ENCODE data around the gene MNX1. TPM values are rescaled to one million over a fixed set of nuclear protein-coding genes. Genes with fewer than 3 reads are reported as not detected.

MNX1 gene
- total and polyA plus RNA-seq, 2 donors, result 0.07 to 0.09 TPM

DNA sequence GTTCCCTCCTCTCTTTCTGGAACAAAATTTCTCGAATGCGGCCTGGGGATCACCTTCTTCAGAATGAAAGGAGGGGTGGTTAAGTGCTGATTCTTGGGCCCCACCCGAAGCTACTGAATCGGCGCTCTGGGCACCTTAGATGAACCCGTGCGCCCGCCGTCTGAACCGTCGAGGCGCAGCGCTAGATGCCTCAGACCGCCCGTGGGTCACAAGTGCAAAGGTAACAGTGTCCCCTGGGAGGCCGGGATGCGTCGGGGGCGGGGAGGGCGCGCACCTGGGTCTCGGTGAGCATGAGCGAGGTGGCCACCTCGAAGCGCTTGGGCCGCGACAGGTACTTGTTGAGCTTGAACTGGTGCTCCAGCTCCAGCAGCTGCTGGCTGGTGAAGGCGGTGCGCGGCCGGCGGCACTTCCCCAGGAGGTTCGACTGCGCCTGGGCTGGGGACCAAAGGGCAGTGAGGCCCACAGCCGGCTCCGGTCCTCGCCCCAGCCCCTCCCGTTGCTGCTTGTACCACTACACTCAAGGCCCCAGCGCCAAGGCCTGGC lies 4.2 kb downstream of the MNX1 start:
- Histone ChIP-seq H3K27me3 (ENCODE audit: control insufficient read depth in 2 of 2, insufficient read depth in 1 of 2, low read length in 1 of 2) (peaks cover 94 to 98% of the 10 kb centered on the region in 2 donors), H3K27ac (ENCODE audit: low read depth in 1 of 2, low read length in 1 of 2) (no peak overlapping the region), H3K4me3 (ENCODE audit: low read length in 2 of 2) (no peak overlapping the region), H3K36me3 (ENCODE audit: control insufficient read depth in 2 of 2, insufficient read depth in 2 of 2, low read length in 1 of 2) (no peaks in the 10 kb centered on the region), H3K9me3 (ENCODE audit: control insufficient read depth in 2 of 2, insufficient read depth in 1 of 2, low read length in 1 of 2) (peaks cover 0 to 3% of the 10 kb centered on the region in 2 donors), H3K4me1 (ENCODE audit: control insufficient read depth in 2 of 2, insufficient read depth in 2 of 2, low read length in 2 of 2) (peaks cover 9 to 11% of the 10 kb centered on the region in 2 donors)
- DNase-seq (ENCODE audit: low read depth in 6 of 9, low spot score in 9 of 9), result no peak
- WGBS, result 9% methylated on average over 39 of the region's 39 CpGs

DNA sequence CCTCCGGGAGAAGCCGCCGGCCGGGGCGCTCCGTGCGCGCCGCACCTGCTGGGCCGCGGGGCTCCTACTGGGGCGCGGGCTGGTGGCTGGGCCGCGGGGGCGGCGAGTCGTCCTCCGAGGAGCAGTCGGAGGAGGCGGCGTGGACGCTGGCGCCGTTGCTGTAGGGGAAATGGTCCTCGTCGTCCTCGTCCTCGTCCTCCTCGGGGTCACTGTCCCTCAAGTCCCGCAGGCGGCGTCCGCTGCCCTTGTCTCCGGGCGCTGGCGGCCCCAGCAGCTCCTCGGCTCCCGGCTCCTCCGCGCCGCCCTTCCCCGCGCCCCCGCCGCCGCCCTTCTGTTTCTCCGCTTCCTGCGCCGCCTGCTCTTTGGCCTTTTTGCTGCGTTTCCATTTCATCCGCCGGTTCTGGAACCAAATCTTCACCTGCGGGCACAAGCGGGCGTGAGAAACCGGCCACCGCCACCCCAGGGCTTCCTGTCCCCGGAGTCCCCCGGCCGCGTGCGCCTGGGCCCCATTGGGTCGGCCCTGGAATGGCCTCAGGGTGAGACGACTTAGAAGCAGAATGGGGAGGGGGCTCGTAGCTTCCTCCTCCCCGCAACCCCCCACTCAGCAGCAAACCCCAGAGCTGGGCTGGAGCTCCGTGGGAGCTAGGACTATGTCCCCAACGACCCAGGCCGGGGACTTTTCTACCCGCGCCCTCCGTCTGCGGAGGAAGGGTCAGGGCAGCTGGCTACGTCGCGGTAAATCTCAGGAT lies 4.8 kb downstream of the MNX1 start:
- no peaks in the 10 kb centered on the region for H3K36me3 ChIP-seq (ENCODE audit: control insufficient read depth in 2 of 2, insufficient read depth in 2 of 2, low read length in 1 of 2)
- H3K9me3 ChIP-seq (ENCODE audit: control insufficient read depth in 2 of 2, insufficient read depth in 1 of 2, low read length in 1 of 2), result peaks cover 0 to 3% of the 10 kb centered on the region in 2 donors
- peaks cover 2 to 5% of the 10 kb centered on the region in 2 donors for H3K4me1 ChIP-seq (ENCODE audit: control insufficient read depth in 2 of 2, insufficient read depth in 2 of 2, low read length in 2 of 2)
- 3% methylated on average over 77 of the region's 77 CpGs for WGBS
- H3K4me3 ChIP-seq (ENCODE audit: low read length in 2 of 2), result no peak overlapping the region
- H3K27me3 ChIP-seq (ENCODE audit: control insufficient read depth in 2 of 2, insufficient read depth in 1 of 2, low read length in 1 of 2), result peaks cover 94 to 98% of the 10 kb centered on the region in 2 donors
- no peak for DNase-seq (ENCODE audit: low read depth in 6 of 9, low spot score in 9 of 9)
- H3K27ac ChIP-seq (ENCODE audit: low read depth in 1 of 2, low read length in 1 of 2), result no peak overlapping the region

DNA sequence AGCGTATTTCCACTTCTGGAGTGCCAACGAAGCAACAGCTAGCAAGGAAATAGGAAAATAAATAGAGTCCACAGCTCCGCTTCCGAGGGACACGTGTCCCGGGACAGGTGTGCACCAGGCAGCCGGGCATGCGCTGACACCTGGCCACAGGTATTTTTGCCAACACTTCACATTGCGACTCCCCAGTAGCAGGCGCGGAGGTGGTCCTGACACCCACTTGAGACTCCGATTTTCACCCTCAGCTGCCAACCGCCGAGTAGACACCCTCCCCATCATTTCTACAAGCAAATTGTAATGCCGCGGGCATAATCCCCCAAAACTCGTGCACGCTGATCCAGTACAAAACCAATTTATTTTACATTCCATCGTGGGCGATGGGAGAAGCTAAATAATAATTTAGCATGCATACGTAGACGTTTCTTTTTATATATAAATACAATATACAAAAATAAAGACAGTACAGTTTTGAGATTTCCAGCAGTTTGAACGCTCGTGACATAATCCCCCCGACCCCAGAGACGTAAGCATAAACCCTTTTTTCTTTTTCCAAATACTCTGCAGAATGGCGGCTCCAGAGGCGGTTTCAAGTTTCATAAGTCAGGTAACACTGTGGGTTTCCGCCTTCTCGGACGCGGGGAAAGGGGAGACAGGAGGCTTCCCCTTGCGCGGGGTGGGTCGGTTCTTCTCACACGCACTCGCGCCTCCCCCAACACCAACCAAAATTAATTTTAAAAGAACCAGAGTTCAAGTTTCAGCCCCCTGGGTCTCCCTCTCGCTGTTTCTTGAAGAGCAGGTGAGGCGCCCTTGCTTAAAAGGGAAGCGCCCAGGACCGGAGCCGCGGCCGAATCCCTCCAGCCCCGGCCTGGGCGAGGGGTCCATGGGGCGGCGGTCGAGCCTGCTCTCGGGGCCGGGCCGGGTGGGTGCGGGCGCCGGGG lies 5.7 kb downstream of the MNX1 start:
- 5% methylated on average over 56 of the region's 56 CpGs for WGBS
- Histone ChIP-seq H3K27ac (ENCODE audit: low read depth in 1 of 2, low read length in 1 of 2) (no peak overlapping the region), H3K9me3 (ENCODE audit: control insufficient read depth in 2 of 2, insufficient read depth in 1 of 2, low read length in 1 of 2) (peaks cover 0 to 3% of the 10 kb centered on the region in 2 donors), H3K36me3 (ENCODE audit: control insufficient read depth in 2 of 2, insufficient read depth in 2 of 2, low read length in 1 of 2) (no peaks in the 10 kb centered on the region), H3K4me1 (ENCODE audit: control insufficient read depth in 2 of 2, insufficient read depth in 2 of 2, low read length in 2 of 2) (peaks cover 0 to 2% of the 10 kb centered on the region in 2 donors), H3K4me3 (ENCODE audit: low read length in 2 of 2) (no peak overlapping the region), H3K27me3 (ENCODE audit: control insufficient read depth in 2 of 2, insufficient read depth in 1 of 2, low read length in 1 of 2) (peaks cover 98% of the 10 kb centered on the region in 2 donors)
- no peak for DNase-seq (ENCODE audit: low read depth in 6 of 9, low spot score in 9 of 9)

DNA sequence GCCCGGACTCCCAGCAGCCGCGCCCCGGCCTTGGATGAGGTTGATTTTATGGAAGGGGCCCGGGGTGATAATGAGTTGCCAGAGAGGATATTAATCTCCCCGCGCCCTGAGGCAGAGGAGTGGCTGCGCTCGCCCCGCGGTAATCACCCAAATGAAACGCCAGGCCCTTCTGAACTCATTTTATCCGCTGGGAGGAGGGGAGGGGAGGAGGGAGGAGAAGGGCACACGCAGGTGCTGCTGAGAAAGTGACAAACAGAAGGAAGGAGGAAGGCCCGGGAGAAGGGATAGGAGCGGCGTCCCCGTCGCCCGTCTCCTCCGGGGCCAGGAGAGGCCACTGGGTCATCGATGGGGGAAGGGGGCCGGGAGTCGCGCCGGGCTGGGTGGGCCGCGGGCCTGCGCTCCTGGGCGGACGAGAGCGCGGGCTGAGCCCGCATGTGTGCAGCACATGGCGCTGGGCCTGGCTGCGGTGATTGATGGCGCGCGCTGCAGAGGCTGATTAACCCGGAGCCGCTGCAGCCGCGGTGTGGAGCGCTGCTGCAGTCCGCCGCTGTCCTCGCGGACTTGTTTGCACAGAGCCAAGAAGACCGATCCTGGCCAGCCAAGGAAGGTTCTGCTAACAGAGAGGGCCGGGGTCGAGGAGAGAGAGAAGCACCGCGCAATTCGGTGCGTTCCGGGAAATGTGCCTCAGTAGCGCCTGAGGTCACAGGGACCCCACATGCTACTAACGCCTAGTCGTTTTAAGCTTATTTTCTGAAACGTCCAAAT lies 6.5 kb downstream of the MNX1 start:
- peaks cover 0 to 3% of the 10 kb centered on the region in 2 donors for H3K9me3 ChIP-seq (ENCODE audit: control insufficient read depth in 2 of 2, insufficient read depth in 1 of 2, low read length in 1 of 2)
- no peak for DNase-seq (ENCODE audit: low read depth in 6 of 9, low spot score in 9 of 9)
- no peak overlapping the region for H3K27ac ChIP-seq (ENCODE audit: low read depth in 1 of 2, low read length in 1 of 2)
- no peak overlapping the region for H3K4me3 ChIP-seq (ENCODE audit: low read length in 2 of 2)
- no peaks in the 10 kb centered on the region for H3K4me1 ChIP-seq (ENCODE audit: control insufficient read depth in 2 of 2, insufficient read depth in 2 of 2, low read length in 2 of 2)
- peaks cover 93 to 99% of the 10 kb centered on the region in 2 donors for H3K27me3 ChIP-seq (ENCODE audit: control insufficient read depth in 2 of 2, insufficient read depth in 1 of 2, low read length in 1 of 2)
- no peaks in the 10 kb centered on the region for H3K36me3 ChIP-seq (ENCODE audit: control insufficient read depth in 2 of 2, insufficient read depth in 2 of 2, low read length in 1 of 2)
- 5% methylated on average over 60 of the region's 60 CpGs for WGBS

DNA sequence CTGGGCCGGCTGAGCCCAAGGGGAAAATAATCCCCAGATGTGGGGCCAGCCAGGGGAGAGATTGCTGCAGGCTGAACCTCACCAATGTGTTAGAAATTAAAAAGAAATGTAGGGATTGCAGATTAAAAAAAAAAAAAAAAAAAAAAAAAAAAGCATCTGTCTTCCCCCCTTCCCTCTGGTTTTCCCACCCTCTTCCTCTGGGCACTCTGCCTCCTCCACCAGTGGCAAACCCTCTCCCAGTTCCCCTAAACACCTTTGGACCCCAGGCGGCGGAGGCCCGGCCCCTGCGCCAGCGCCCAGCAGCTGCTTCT lies 7.1 kb downstream of the MNX1 start:
- peaks cover 93 to 99% of the 10 kb centered on the region in 2 donors for H3K27me3 ChIP-seq (ENCODE audit: control insufficient read depth in 2 of 2, insufficient read depth in 1 of 2, low read length in 1 of 2)
- no peak for DNase-seq (ENCODE audit: low read depth in 6 of 9, low spot score in 9 of 9)
- H3K27ac ChIP-seq (ENCODE audit: low read depth in 1 of 2, low read length in 1 of 2), result no peak overlapping the region
- H3K9me3 ChIP-seq (ENCODE audit: control insufficient read depth in 2 of 2, insufficient read depth in 1 of 2, low read length in 1 of 2), result peaks cover 0 to 3% of the 10 kb centered on the region in 2 donors
- WGBS, result 22% methylated on average over 6 of the region's 6 CpGs
- H3K36me3 ChIP-seq (ENCODE audit: control insufficient read depth in 2 of 2, insufficient read depth in 2 of 2, low read length in 1 of 2), result no peaks in the 10 kb centered on the region
- H3K4me1 ChIP-seq (ENCODE audit: control insufficient read depth in 2 of 2, insufficient read depth in 2 of 2, low read length in 2 of 2), result no peaks in the 10 kb centered on the region
- H3K4me3 ChIP-seq (ENCODE audit: low read length in 2 of 2), result no peak overlapping the region

DNA sequence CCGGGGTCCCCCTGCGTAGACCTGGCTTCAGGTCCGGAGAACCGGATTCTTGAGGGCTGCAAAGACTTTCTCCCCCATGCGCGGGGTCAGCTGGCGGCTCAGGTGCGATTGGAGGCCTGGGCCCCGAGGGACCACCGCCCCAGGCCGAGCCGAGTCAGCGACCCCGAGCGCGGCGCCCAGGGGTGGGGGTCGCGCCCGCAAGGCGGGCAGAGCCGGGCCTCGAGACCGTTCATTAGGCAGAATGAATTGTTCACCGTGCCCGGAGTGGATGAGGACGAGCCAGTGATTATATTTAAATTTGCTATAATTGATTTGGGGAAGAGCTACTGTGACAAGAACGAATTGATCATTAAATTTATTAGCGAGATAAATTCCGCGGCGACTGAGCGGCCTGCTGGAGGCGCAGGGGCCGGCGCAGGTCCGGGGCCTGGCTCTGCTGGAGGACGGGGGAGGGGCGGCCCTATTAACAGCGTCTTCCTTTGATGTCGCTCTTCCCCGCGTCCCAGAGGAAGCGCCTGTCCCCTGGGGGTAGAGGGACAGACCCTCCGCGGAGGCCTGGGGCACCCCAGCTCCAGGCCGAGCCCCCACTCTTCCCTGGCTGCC lies 7.5 kb downstream of the MNX1 start:
- no peak overlapping the region for H3K4me3 ChIP-seq (ENCODE audit: low read length in 2 of 2)
- 9% methylated on average over 47 of the region's 47 CpGs for WGBS
- H3K4me1 ChIP-seq (ENCODE audit: control insufficient read depth in 2 of 2, insufficient read depth in 2 of 2, low read length in 2 of 2), result no peaks in the 10 kb centered on the region
- no peaks in the 10 kb centered on the region for H3K36me3 ChIP-seq (ENCODE audit: control insufficient read depth in 2 of 2, insufficient read depth in 2 of 2, low read length in 1 of 2)
- H3K27me3 ChIP-seq (ENCODE audit: control insufficient read depth in 2 of 2, insufficient read depth in 1 of 2, low read length in 1 of 2), result peaks cover 93 to 99% of the 10 kb centered on the region in 2 donors
- H3K9me3 ChIP-seq (ENCODE audit: control insufficient read depth in 2 of 2, insufficient read depth in 1 of 2, low read length in 1 of 2), result peaks cover 0 to 3% of the 10 kb centered on the region in 2 donors
- no peak overlapping the region for H3K27ac ChIP-seq (ENCODE audit: low read depth in 1 of 2, low read length in 1 of 2)
- DNase-seq (ENCODE audit: low read depth in 6 of 9, low spot score in 9 of 9), result no peak

DNA sequence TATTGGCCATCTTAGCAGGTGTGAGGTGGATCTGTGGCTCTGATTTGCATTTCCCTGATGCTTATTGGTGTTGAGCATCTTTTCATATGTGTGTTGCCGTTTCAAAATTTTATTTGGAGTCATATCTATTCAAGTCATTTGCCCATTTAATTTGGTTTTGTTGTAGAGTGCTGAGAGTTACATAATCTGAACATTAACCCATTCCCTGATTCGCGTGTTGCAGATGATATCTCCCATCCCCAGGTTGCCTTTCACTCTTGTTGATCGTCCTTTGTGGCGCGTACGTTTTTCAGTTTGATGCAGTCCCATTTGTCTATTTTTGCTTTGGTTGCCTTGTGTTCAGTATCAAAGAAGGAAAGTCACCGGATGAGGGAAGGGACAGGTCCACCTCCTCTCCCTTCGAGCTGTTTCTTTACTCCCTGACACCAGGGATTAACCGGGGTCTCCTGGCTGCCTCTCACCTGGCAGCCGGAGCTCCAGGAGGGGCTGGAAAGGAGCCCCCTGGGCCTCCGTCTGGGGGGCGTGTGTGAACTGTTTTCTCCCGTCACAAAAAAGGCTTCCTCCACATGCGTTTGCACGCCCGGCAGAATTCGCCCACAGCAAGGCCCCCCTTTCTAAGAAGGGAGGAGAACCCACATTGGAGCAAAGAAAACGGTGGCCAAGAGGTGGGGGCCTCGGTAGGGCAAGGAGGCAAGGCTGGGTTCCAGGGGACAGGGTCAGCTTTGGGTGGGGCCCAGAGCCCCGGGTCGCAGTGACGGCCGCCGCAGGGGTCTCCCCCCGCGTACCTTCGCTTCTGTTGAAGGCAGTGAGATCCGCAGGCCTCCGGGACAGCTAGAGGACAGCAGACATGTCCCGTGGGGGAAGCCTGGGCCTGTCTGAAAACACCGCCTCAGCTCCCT lies 8.3 kb downstream of the MNX1 start:
- Histone ChIP-seq H3K36me3 (ENCODE audit: control insufficient read depth in 2 of 2, insufficient read depth in 2 of 2, low read length in 1 of 2) (no peaks in the 10 kb centered on the region), H3K4me3 (ENCODE audit: low read length in 2 of 2) (no peak overlapping the region), H3K27me3 (ENCODE audit: control insufficient read depth in 2 of 2, insufficient read depth in 1 of 2, low read length in 1 of 2) (peaks cover 94 to 99% of the 10 kb centered on the region in 2 donors), H3K4me1 (ENCODE audit: control insufficient read depth in 2 of 2, insufficient read depth in 2 of 2, low read length in 2 of 2) (no peaks in the 10 kb centered on the region), H3K9me3 (ENCODE audit: control insufficient read depth in 2 of 2, insufficient read depth in 1 of 2, low read length in 1 of 2) (peaks cover 0 to 3% of the 10 kb centered on the region in 2 donors), H3K27ac (ENCODE audit: low read depth in 1 of 2, low read length in 1 of 2) (no peak overlapping the region)
- DNase-seq (ENCODE audit: low read depth in 6 of 9, low spot score in 9 of 9), result no peak
- WGBS, result 10% methylated on average over 32 of the region's 32 CpGs

Data from thymus (tissue), 11 donors.